Activated naive CD4-positive, alpha-beta T cell treated with anti-CD3 and anti-CD28 coated beads, Interleukin-2, amount 50 U/mL, for 24 hours (primary cell): ENCODE data around the gene COPS6.
A peak's percentile ranks its signal among the peaks of the same experiment; 100 is the strongest.
"Not testable (repeated sequence)": the region's sequence is repeated elsewhere in the genome, so short reads cannot be mapped to it uniquely, and the experiment has no call there.

Experiments
- H3K27ac Mint-ChIP-seq: one replicate; pipeline ENCODE4 v1.8.0; 2021; ENCODE audit warnings: mild to moderate bottlenecking, mixed read lengths
- H3K27me3 Mint-ChIP-seq: one replicate; pipeline ENCODE4 v1.8.0; 2021; ENCODE audit warnings: mixed read lengths
- H3K36me3 Mint-ChIP-seq: one replicate; pipeline ENCODE4 v1.8.0; 2021; ENCODE audit warnings: mixed read lengths
- H3K4me1 Mint-ChIP-seq: one replicate; pipeline ENCODE4 v1.8.0; 2021; ENCODE audit warnings: mixed read lengths
- H3K4me3 Mint-ChIP-seq: one replicate; pipeline ENCODE4 v1.8.0; 2021; ENCODE audit warnings: mild to moderate bottlenecking, mixed read lengths
- H3K9me3 Mint-ChIP-seq: one replicate; pipeline ENCODE4 v1.8.0; 2021; ENCODE audit warnings: mixed read lengths

COPS6 gene

DNA sequence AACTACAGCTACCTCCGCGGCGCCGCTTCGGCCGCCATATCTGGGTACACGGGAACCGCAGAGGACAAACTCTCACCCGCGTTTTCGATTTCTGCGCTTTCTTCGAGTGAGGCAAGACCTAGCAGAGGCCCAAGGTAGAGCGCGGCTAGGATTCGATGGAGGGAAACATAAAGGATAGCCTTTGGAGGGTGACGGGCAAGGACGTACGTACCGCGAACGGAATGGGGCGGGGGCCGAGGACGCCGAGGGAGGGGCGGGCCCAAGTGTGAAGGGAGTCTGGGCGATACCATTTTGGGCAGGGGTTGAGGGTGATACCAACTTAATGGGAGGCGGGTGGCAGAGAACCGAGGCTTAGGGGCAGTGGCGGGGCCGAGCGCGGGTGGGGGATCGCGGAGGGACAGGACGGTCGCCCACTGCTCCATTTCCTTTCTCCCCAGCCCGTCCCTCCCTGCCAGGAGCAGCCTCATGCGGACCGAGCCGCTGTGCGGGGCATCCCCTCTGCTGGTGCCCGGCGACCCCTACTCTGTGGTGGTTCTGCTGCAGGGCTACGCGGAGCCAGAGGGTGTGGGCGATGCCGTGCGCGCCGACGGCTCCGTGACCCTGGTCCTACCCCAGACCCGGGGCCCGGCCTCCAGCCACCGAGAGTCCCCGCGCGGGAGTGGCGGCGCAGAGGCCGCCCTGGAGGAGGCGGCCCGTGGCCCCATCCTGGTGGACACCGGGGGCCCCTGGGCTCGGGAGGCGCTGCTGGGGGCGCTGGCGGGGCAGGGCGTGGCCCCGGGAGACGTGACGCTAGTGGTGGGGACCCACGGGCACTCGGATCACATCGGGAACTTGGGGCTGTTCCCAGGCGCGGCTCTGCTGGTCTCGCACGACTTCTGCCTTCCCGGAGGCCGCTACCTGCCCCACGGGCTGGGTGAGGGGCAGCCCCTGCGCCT lies 38.4 kb downstream of the COPS6 start, which contains the start of gene MBLAC1:
Gene MBLAC1 (plus strand): TSS at position 37 of the 935 bp plus-strand sequence. CDS start 429 bp downstream, at position 466.
- no peaks in the 10 kb centered on the region for H3K27me3 Mint-ChIP-seq
- H3K4me1 Mint-ChIP-seq: peaks cover 37% of the 10 kb centered on the region
- no peaks in the 10 kb centered on the region for H3K9me3 Mint-ChIP-seq
- H3K4me3 Mint-ChIP-seq: peak within 1 kb of the TSS; percentile 98
- H3K36me3 Mint-ChIP-seq: peaks cover 2% of the 10 kb centered on the region
- H3K27ac Mint-ChIP-seq: peak within 1 kb of the TSS; percentile 98

DNA sequence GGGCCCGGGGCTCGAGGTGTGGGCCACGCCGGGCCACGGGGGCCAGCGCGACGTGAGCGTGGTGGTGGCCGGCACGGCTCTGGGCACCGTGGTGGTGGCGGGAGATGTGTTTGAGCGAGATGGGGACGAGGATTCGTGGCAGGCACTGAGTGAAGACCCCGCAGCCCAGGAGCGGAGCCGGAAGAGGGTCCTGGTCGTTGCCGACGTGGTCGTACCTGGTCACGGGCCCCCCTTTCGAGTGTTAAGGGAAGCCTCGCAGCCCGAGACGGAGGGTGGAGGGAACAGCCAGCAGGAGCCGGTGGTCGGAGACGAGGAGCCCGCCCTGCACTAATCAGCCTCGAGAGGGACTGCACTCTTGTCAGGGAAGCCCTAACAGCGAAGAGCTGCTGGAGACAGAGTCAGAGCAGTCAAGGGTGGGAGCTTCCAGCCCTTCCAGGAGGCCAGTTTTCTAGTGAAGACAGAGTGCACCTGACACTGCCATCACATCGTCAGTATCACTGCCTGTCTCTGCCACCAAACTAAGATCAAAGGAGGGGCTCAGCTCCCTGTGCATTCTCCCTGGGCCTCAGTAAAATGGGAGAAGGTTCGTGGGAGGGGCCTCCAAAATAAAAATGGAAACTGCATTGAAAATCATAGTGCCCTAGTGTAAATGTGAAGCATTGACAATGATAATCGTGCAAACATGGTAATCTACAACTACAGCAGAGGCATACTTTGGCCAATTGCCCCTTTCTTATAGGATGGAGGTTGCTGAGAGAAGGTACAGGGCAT lies 39.3 kb downstream of the COPS6 start:
- Mint-ChIP-seq H3K27me3 (no peaks in the 10 kb centered on the region), H3K27ac (peak overlapping the region; percentile 81), H3K4me1 (peaks cover 39% of the 10 kb centered on the region), H3K9me3 (no peaks in the 10 kb centered on the region), H3K36me3 (peaks cover 1% of the 10 kb centered on the region), H3K4me3 (peak overlapping the region; percentile 98)

DNA sequence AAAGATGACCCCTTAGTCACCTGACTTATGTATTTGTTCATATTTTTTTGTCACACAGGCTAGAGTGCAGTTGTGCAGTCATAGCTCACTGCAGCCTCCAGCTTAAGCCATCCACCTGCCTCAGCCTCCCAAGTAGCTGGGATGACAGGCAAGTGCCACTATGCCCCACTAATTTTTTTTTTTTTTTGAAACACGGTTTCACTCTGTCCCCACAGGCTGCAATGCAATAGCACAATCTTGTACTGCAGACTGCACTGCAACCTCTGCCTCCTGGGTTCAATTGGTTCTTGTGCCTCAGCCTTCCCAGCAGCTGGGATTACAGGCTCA lies 39.8 kb downstream of the COPS6 start:
- H3K36me3 Mint-ChIP-seq: peaks cover 1% of the 10 kb centered on the region
- peak overlapping the region; percentile 98 for H3K4me3 Mint-ChIP-seq
- H3K9me3 Mint-ChIP-seq: no peaks in the 10 kb centered on the region
- H3K27me3 Mint-ChIP-seq: no peaks in the 10 kb centered on the region
- peak overlapping the region; percentile 81 for H3K27ac Mint-ChIP-seq
- peaks cover 39% of the 10 kb centered on the region for H3K4me1 Mint-ChIP-seq

DNA sequence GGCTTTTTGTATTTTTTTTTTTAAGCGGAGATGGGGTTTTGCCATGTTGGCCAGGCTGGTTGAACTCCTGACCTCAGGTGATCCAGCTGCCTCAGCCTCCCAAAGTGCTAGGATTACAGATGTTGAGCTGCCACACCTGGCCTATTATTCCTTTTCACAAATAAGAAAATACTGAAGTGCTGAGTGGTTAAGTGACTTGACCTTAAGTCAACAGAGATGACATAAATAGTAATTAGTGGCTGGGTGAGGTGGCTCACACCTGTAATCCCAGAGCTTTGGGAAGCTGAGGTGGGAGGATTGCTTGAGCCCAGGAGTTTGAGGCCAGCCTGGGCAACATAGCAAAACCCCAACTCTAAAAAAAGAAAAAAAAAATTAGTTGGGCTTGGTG lies 41.4 kb downstream of the COPS6 start:
- H3K9me3 Mint-ChIP-seq, H3K27me3 Mint-ChIP-seq, H3K4me3 Mint-ChIP-seq, H3K36me3 Mint-ChIP-seq, H3K27ac Mint-ChIP-seq: not testable (repeated sequence)
- H3K4me1 Mint-ChIP-seq: peaks cover 27% of the 10 kb centered on the region

DNA sequence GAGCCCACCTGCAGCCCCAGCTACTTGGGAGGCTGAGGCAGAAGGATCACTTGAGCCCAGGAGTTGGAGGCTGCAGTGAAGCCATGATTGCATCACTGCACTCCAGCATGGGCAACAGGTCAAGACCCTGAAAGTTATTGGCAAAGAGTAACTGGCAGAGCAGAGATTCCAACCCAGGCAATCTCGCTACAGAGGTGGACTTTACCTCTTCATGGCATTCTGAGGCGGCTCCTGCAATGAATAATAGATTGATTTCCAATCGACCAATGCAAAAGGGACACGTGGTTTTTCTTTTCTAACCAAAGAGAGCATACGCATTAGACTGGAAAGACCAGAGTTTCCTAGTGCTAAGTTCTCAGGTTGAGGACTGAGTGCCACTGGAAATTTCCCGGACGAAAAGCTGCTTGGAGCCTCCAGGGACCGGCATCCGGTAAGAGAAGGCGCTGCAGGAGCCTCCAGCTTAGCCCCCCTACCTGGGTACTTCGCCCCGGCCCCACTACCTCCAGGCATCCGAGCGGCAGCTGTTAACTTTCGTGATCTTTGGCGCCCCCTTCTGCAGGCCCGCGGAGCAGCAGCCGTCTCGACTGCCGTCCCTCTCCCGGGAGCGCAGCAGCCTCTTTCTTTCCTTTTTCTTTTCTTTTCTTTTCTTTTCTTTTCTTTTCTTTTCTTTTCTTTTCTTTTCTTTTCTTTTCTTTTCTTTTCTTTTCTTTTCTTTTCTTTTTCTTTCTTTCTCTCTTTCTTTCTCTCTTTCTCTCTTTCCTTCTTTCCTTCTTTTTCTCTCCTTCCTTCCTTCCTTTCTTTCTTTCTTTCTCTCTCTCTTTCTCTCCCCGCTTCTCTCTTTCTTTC lies 42.1 kb downstream of the COPS6 start:
- Mint-ChIP-seq H3K4me1 (peaks cover 21% of the 10 kb centered on the region), H3K36me3 (peaks cover 1% of the 10 kb centered on the region), H3K27me3 (no peaks in the 10 kb centered on the region), H3K9me3 (no peaks in the 10 kb centered on the region), H3K4me3 (peak overlapping the region; percentile 33), H3K27ac (no peak overlapping the region)

DNA sequence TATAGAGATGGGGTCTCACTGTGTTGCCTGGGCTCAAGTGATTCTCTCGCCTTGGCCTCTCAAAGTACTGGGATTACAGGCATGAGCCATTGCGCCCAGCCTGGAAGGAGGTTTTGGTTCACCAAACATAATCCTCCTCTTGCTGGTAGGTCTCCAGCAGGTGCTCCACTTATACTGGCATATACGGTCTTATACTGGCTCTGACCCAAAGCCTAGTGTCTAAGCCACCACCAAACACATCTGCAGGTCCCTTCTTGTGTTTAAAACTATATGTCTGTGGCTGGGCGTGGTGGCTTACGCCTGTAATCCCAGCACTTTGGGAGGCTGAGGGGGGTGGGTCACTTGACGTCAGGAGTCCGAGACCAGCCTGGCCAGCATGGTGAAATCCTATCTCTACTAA lies 43.4 kb downstream of the COPS6 start:
- peaks cover 21% of the 10 kb centered on the region for H3K4me1 Mint-ChIP-seq
- H3K36me3 Mint-ChIP-seq: peaks cover 1% of the 10 kb centered on the region
- no peak overlapping the region for H3K4me3 Mint-ChIP-seq
- no peaks in the 10 kb centered on the region for H3K27me3 Mint-ChIP-seq
- H3K27ac Mint-ChIP-seq: no peak overlapping the region
- no peaks in the 10 kb centered on the region for H3K9me3 Mint-ChIP-seq

DNA sequence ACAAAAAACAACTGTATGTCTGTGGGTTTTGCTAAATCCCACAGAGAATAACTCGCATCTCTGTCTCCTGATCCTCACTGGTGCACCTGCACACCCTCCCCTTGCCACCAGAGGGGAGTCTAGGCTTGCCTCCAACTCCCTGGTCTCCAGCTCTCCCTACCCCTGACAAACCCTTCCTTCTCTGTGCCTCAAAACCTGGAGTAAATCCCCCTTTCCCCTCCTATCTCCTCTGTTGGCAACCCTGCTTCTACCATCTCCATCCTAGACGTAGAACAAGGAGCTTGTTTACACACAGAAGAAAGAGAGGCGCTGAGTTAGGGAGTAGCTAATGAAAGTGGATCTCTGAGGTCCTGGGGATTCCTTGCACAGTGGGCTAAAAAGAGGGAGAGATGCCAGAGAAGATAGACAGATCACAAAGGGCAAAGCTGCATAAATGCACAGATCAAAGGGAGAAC lies 44.0 kb downstream of the COPS6 start:
- no peaks in the 10 kb centered on the region for H3K9me3 Mint-ChIP-seq
- H3K4me1 Mint-ChIP-seq: peaks cover 23% of the 10 kb centered on the region
- H3K4me3 Mint-ChIP-seq: no peak overlapping the region
- no peaks in the 10 kb centered on the region for H3K27me3 Mint-ChIP-seq
- peak overlapping the region; percentile 10 for H3K27ac Mint-ChIP-seq
- H3K36me3 Mint-ChIP-seq: peaks cover 1% of the 10 kb centered on the region

DNA sequence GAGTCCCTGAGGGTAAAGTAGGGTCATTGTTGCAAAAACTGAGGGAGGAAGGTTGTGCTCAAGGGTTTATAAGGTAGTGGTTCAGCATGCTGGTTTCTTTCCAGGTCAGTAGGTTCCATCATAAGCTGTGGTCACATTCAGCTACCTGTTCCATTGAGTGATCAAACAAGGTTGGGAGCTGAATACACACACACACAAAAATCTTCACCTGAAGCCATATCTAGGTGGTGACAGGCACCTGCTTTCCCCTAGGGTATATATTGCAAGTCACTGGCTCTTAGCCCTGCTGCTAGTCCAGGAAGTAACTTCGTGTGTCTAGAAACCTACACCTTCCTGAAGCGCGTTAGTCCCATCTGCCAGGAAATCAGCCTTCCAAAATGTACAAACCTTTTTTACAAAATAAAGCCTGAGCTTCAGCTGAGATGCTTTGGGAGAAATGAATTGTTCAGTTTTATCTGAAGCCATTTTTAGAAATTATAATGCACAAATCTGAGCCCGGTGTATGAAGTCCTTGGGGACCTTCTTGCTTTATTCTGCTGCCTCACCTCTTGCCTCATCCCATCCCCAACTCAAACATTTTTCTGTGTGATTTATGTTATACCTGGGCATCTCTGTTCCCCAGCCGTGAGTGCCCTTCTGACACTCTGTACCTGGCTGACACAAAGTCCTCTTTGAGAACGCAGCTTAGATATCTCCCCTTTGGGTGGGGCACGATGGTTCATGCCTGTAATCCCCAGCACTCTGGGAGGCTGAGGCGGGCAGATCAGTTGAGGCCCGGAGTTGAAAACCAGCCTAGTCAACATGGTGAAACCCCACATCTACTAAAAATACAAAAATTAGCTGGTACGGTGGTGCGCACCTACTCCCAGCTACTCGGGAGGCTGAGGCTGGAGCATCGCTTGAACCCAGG lies 49.3 kb downstream of the COPS6 start:
- Mint-ChIP-seq H3K9me3 (no peaks in the 10 kb centered on the region), H3K27ac (peak overlapping the region; percentile 60)

DNA sequence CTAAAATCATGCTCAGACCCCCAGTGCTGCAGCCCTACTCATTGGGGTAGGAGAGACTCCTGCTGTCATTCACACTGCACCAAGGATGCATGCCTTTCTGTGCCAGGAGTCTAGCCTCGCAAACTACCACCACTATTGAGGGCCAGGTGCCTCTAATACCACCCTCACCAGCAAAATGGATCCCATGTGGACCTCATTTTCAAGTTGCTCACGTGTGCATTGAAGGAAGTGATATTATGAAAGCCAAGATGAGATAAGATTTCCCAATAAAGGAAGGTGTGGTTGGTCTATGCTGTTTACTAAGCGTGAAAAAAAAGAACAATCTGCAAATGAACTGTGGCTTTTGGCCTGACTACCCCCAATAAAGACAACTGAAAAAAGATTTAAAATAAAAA lies 52.8 kb downstream of the COPS6 start:
- no peaks in the 10 kb centered on the region for H3K36me3 Mint-ChIP-seq
- H3K27ac Mint-ChIP-seq: no peak overlapping the region
- no peak overlapping the region for H3K4me3 Mint-ChIP-seq
- H3K9me3 Mint-ChIP-seq: no peaks in the 10 kb centered on the region
- peaks cover 13% of the 10 kb centered on the region for H3K4me1 Mint-ChIP-seq
- H3K27me3 Mint-ChIP-seq: no peaks in the 10 kb centered on the region

More for the DNA sequence above, 49.3 kb downstream of the COPS6 start:
- Mint-ChIP-seq H3K27me3 (no peaks in the 10 kb centered on the region), H3K4me1 (peaks cover 13% of the 10 kb centered on the region), H3K4me3 (no peak overlapping the region), H3K36me3 (no peaks in the 10 kb centered on the region)
